Chondrocyte (in vitro differentiated cells): ENCODE measurements around the gene FAM168B. TPM values are rescaled to one million over a fixed set of nuclear protein-coding genes. Genes with fewer than 3 reads are reported as not detected.

ENCODE experiments used
- DNase-seq: peaks from one replicate; pipeline ENCODE4 v3.0.0; 2021; ENCODE audit warnings: mixed read lengths, low spot score
- H3K27ac Mint-ChIP-seq: one replicate; pipeline ENCODE4 v1.8.0; 2021; ENCODE audit warnings: mild to moderate bottlenecking, moderate library complexity, mixed read lengths; ENCODE audit not compliant: unreplicated experiment
- H3K27me3 Mint-ChIP-seq: 2 replicates; pipeline ENCODE4 v1.8.0; 2021; ENCODE audit warnings: low read depth, mixed read lengths
- H3K36me3 Mint-ChIP-seq: 2 replicates; pipeline ENCODE4 v1.8.0; 2021; ENCODE audit warnings: low read depth, mixed read lengths
- H3K4me1 Mint-ChIP-seq: 2 replicates; pipeline ENCODE4 v1.8.0; 2021; ENCODE audit warnings: low read depth, mild to moderate bottlenecking, mixed read lengths
- H3K4me3 Mint-ChIP-seq: one replicate; pipeline ENCODE4 v1.8.0; 2021; ENCODE audit warnings: mild to moderate bottlenecking, moderate library complexity, mixed read lengths; ENCODE audit not compliant: unreplicated experiment
- H3K9me3 Mint-ChIP-seq: 2 replicates; pipeline ENCODE4 v1.8.0; 2021; ENCODE audit warnings: low read depth, mixed read lengths
- CTCF ChIP-seq: fragments of 200-600 bp; sonication (generic); IDR thresholded peaks from 2 replicates; pipeline ENCODE4 v1.5.0; 2021; ENCODE audit warnings: antibody characterized with exemption, mild to moderate bottlenecking, moderate library complexity
- total RNA-seq: library from RNA; stranded (reverse); gene quantifications from 3 replicates; pipeline ENCODE4 v1.2.1, GENCODE V29; 2021

FAM168B gene
- total RNA-seq, 1 donor from 2014 or later = 111 TPM

- no peak for TF ChIP-seq CTCF
- Mint-ChIP-seq H3K36me3 (no peaks in the 10 kb centered on the region), H3K9me3 (peaks cover 5% of the 10 kb centered on the region), H3K4me3 (no peak overlapping the region), H3K27ac (no peak overlapping the region), H3K4me1 (no peaks in the 10 kb centered on the region), H3K27me3 (peaks cover 42% of the 10 kb centered on the region)
- DNase-seq = no peak
Observed at GRCh38 chr2:131004446-131005209, 88.6 kb downstream of the FAM168B start.

- Mint-ChIP-seq H3K36me3 (no peaks in the 10 kb centered on the region), H3K4me1 (no peaks in the 10 kb centered on the region), H3K4me3 (no peak overlapping the region), H3K27ac (no peak overlapping the region), H3K27me3 (peaks cover 49% of the 10 kb centered on the region), H3K9me3 (no peaks in the 10 kb centered on the region)
- no peak for DNase-seq
- no peak for TF ChIP-seq CTCF
Observed at GRCh38 chr2:130998561-130998960, 94.7 kb downstream of the FAM168B start.

Other genes with a start within 250 kb of the FAM168B start
- gene PLEKHB2, start 11.9 kb upstream of the FAM168B start, total RNA-seq = 44.5 to 60.6 TPM (median 57.7 TPM) in 3 replicates
- 0.15 to 1.2 TPM (median 0.92 TPM) in 3 replicates for gene POTEE, start 116.1 kb upstream of the FAM168B start, total RNA-seq